PC-9 (cell line): ENCODE data around the gene FNDC10. TPM values are rescaled to one million over a fixed set of nuclear protein-coding genes. Genes with fewer than 3 reads are reported as not detected.

ENCODE experiments used
- BruUV-seq: library from RNA; stranded (reverse); fragments of 400-500 nt; replicated peaks from 2 replicates; lab custom pipeline; 2021; lab: Mats Ljungman, UMichigan
- CTCF ChIA-PET: fragments of 300-600 bp; sonication (Branson Sonifier 250); formaldehyde crosslinking; loops from one replicate; lab custom pipeline; 2022; ENCODE audit warnings: antibody characterized with exemption; lab: Charles Lee
- POLR2A ChIA-PET: fragments of 300-600 bp; sonication (Branson Sonifier 250); formaldehyde crosslinking; loops from one replicate; lab custom pipeline; 2022; ENCODE audit warnings: antibody characterized with exemption; ENCODE audit not compliant: unreplicated experiment; lab: Charles Lee
- DNase-seq, 2 experiments: peaks; one replicate each; pipeline versions ENCODE4 v3.0.0 to v3.0.0-alpha.2; 2015 to 2022; ENCODE audit warnings: mixed read lengths in 1 of 2
- H2AFZ ChIP-seq: fragments of 200-600 bp; sonication (generic); 2 replicates; pipeline ENCODE4 v1.8.1; 2017; ENCODE audit warnings: antibody characterized with exemption
- H3F3A ChIP-seq: fragments of 200-600 bp; sonication (generic); 2 replicates; pipeline ENCODE4 v1.8.1; 2017; ENCODE audit warnings: antibody characterized with exemption, mild to moderate bottlenecking, low read depth; ENCODE audit not compliant: insufficient read depth
- H3K27ac ChIP-seq: fragments of 200-600 bp; sonication (generic); 2 replicates; pipeline ENCODE4 v1.6.1; 2016; ENCODE audit warnings: mixed run types
- H3K27me3 ChIP-seq: fragments of 200-600 bp; sonication (generic); 2 replicates; pipeline ENCODE4 v1.6.1; 2016; ENCODE audit warnings: low read depth, mixed run types; ENCODE audit not compliant: insufficient read depth
- H3K36me3 ChIP-seq: fragments of 200-600 bp; sonication (generic); 2 replicates; pipeline ENCODE4 v1.6.1; 2016; ENCODE audit warnings: low read depth, mixed run types
- H3K4me1 ChIP-seq: fragments of 200-600 bp; sonication (generic); replicated peaks from 2 replicates; pipeline ENCODE4 v1.6.1; 2016; ENCODE audit warnings: mixed run types; ENCODE audit not compliant: insufficient read depth
- H3K4me2 ChIP-seq: fragments of 200-600 bp; sonication (generic); 2 replicates; pipeline ENCODE4 v1.6.1; 2017; ENCODE audit warnings: mixed run types
- H3K4me3 ChIP-seq: fragments of 200-600 bp; sonication (generic); 2 replicates; pipeline ENCODE4 v1.6.1; 2016; ENCODE audit warnings: mixed run types
- H3K79me2 ChIP-seq: fragments of 200-600 bp; sonication (generic); 2 replicates; pipeline ENCODE4 v1.6.1; 2017; ENCODE audit warnings: low read depth, mixed run types
- H3K9me2 ChIP-seq: fragments of 200-600 bp; sonication (generic); 2 replicates; pipeline ENCODE4 v1.8.1; 2017; ENCODE audit warnings: mild to moderate bottlenecking; ENCODE audit not compliant: insufficient read depth
- H3K9me3 ChIP-seq: fragments of 200-600 bp; sonication (generic); 2 replicates; pipeline ENCODE4 v1.8.1; 2016; ENCODE audit warnings: low read depth; ENCODE audit not compliant: insufficient read depth
- H4K20me1 ChIP-seq: fragments of 200-600 bp; sonication (generic); 2 replicates; pipeline ENCODE4 v1.8.1; 2017; ENCODE audit not compliant: insufficient read depth
- EZH2 ChIP-seq: fragments of 200-600 bp; sonication (generic); IDR thresholded peaks from 2 replicates; pipeline ENCODE4 v1.8.0; 2017; ENCODE audit warnings: antibody characterized with exemption, low read depth
- intact Hi-C: fragments of 100-400 bp; cut with micrococcal nuclease; formaldehyde crosslinking; loops from one replicate; pipeline ENCODE4 v1.10.0; 2022; ENCODE audit not compliant: unreplicated experiment
- total RNA-seq: library from RNA; stranded (reverse); gene quantifications from 2 replicates; pipeline ENCODE4 v1.2.3, GENCODE V29; 2021
- TF ChIP-seq, protein P1 (sequence below): fragments of 200-600 bp; sonication (generic); conservative IDR thresholded peaks from 2 replicates; pipeline ENCODE4 v1.6.1; 2017; ENCODE audit warnings: mixed run types, antibody characterized with exemption, mild to moderate bottlenecking, moderate library complexity

FNDC10 gene
- total RNA-seq, 1 experiment from 2014 or later: 5.4 TPM

DNA sequence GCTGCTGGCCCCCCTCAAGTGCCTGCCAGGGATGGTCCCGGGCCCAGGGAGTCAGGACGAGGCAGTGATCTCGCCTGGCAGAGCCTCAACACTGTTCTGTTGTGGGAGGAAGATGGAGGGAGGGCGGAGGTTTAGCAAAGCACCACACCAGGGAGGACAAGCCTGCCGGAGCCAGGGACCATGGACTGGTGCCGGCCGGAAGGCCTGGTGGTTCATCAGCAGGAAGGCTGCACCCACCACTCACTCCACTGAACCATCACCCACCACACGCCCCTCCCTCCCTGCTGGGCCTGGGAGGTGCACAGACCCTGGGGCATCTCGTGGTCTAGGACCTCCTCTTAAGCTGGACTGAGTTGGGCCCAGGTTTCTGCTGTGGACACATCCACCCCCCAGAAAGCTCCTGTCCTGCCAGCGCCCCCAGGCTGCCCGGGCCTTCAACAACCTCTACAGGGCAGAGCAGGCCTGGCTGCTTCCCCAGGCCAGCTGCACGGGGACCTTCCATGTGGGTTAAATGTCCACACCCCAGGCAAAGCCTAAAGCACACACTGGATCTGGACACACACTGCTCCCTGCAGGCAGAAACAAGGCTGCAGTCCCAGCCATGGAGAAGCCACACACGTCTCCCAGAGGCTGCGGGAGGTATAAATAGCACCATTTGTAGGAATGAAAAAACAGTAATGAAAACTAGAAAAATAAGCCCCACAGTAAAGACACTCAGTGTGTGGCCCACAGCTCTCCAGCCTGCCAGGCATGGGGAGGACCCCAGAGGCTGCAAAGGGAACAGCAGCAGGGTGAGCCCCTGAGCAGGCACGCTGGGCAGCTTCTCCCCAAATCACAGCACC, 49.1 kb downstream of the FNDC10 start:
- TF ChIP-seq EZH2: no peak
- TF ChIP-seq, protein P1, sequence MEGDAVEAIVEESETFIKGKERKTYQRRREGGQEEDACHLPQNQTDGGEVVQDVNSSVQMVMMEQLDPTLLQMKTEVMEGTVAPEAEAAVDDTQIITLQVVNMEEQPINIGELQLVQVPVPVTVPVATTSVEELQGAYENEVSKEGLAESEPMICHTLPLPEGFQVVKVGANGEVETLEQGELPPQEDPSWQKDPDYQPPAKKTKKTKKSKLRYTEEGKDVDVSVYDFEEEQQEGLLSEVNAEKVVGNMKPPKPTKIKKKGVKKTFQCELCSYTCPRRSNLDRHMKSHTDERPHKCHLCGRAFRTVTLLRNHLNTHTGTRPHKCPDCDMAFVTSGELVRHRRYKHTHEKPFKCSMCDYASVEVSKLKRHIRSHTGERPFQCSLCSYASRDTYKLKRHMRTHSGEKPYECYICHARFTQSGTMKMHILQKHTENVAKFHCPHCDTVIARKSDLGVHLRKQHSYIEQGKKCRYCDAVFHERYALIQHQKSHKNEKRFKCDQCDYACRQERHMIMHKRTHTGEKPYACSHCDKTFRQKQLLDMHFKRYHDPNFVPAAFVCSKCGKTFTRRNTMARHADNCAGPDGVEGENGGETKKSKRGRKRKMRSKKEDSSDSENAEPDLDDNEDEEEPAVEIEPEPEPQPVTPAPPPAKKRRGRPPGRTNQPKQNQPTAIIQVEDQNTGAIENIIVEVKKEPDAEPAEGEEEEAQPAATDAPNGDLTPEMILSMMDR: peak; percentile 31; the same call in 1 of the 2 replicates
- no peaks in the 10 kb centered on the region; the same call in 1 of the 2 replicates for H3K36me3 ChIP-seq
- POLR2A ChIA-PET: interaction anchor here (0.7 kb wide), 1 partner anchor 203 kb away, joined by 3 read pairs; no protein-coding TSS in a partner anchor
- H3K4me2 ChIP-seq: no peak overlapping the region
- no peaks in the 10 kb centered on the region for H3K9me2 ChIP-seq
- intact Hi-C loops: no loop called here
- H2AFZ ChIP-seq: no peak overlapping the region
- H4K20me1 ChIP-seq: peaks cover 44% of the 10 kb centered on the region
- no peaks in the 10 kb centered on the region for H3K9me3 ChIP-seq
- BruUV-seq: no TSS peak
- H3F3A ChIP-seq: peaks cover 12% of the 10 kb centered on the region; the same call in 1 of the 2 replicates
- no peak overlapping the region for H3K4me3 ChIP-seq
- H3K27ac ChIP-seq: no peak overlapping the region
- peaks cover 14% of the 10 kb centered on the region; the same call in 1 of the 2 replicates for H3K79me2 ChIP-seq
- CTCF ChIA-PET: no interaction called here
- DNase-seq: no peak
- H3K27me3 ChIP-seq: no peaks in the 10 kb centered on the region
- H3K4me1 ChIP-seq: no peaks in the 10 kb centered on the region

DNA sequence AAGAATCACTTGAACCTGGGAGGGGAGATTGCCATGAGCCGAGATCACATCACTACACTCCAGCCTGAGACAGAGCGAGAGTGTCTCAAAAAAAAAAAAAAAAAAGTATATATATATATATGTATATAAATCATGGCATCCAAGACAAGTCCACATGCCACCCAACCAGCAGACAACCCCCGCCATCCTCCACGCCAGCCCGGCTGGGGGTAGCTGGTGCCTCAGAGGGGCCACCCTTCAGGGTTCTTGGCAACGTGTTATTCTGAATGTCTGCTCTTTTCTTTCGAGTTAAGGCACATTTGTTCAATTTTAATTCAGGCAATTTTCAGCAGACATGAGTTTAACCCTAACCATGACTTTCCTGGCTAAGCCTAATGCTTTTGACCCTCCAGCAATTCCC, 49.8 kb downstream of the FNDC10 start:
- Histone ChIP-seq H2AFZ (no peak overlapping the region), H3K9me2 (no peaks in the 10 kb centered on the region), H4K20me1 (peaks cover 40% of the 10 kb centered on the region), H3K9me3 (no peaks in the 10 kb centered on the region), H3K27me3 (no peaks in the 10 kb centered on the region), H3F3A (peaks cover 15% of the 10 kb centered on the region; the same call in 1 of the 2 replicates), H3K4me2 (no peak overlapping the region), H3K4me1 (no peaks in the 10 kb centered on the region), H3K79me2 (peaks cover 14% of the 10 kb centered on the region; the same call in 1 of the 2 replicates), H3K4me3 (no peak overlapping the region), H3K36me3 (no peaks in the 10 kb centered on the region; the same call in 1 of the 2 replicates), H3K27ac (no peak overlapping the region)
- no TSS peak for BruUV-seq
- TF ChIP-seq EZH2: no peak
- TF ChIP-seq, protein P1: no peak
- intact Hi-C loops: no loop called here
- POLR2A ChIA-PET: no interaction called here
- DNase-seq: no peak
- CTCF ChIA-PET: no interaction called here

DNA sequence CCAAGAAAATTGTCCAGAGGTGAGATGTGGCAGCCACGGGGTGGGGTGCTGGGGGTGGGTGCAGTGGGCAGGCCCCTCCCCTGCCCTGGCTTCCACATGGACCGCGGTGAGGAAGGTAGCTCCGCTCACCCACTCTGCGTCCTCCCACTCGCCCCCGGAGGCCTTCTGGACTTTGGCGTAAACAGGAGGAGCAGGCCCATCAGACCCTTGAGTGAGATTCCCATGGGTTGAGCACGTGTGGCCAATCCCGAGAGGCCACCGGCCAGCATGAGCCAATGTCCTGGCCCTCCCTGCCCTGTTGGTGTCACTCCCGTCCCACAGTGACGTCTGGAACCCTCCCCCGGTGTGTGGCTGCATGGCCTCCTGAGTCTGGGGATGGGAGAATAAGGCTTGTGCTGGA, 51.3 kb downstream of the FNDC10 start:
- Histone ChIP-seq H3K79me2 (0 out of 2 replicates have a peak, but pooled peaks cover 10% of the 10 kb centered on the region), H3K9me2 (no peaks in the 10 kb centered on the region), H3K4me2 (no peak overlapping the region), H3F3A (peaks cover 29% of the 10 kb centered on the region; the same call in 1 of the 2 replicates), H3K36me3 (peaks cover 3% of the 10 kb centered on the region; the same call in 1 of the 2 replicates), H3K27me3 (no peaks in the 10 kb centered on the region), H3K9me3 (no peaks in the 10 kb centered on the region), H2AFZ (no peak overlapping the region), H3K27ac (no peak overlapping the region), H3K4me3 (no peak overlapping the region), H3K4me1 (no peaks in the 10 kb centered on the region), H4K20me1 (peaks cover 34% of the 10 kb centered on the region)
- ChIA-PET POLR2A (no interaction called here), CTCF (no interaction called here)
- BruUV-seq: no TSS peak
- DNase-seq: no peak
- TF ChIP-seq EZH2: no peak
- TF ChIP-seq, protein P1: no peak
- intact Hi-C loops: no loop called here

Other genes with a start within 250 kb of the FNDC10 start
- gene MXRA8, start 241.6 kb downstream of the FNDC10 start, total RNA-seq: 0.55 and 0.80 TPM in 2 replicates
- gene AURKAIP1, start 224.9 kb downstream of the FNDC10 start, total RNA-seq: 164 and 210 TPM in 2 replicates
- gene CCNL2, start 200.8 kb downstream of the FNDC10 start, total RNA-seq: 162 and 183 TPM in 2 replicates
- 90.5 and 90.8 TPM in 2 replicates for gene MRPL20, start 192.8 kb downstream of the FNDC10 start, total RNA-seq
- 14.7 and 18.9 TPM in 2 replicates for gene ANKRD65, start 178.9 kb downstream of the FNDC10 start, total RNA-seq
- gene VWA1, start 164.4 kb downstream of the FNDC10 start, total RNA-seq: 56.6 and 65.9 TPM in 2 replicates
- 4.0 and 4.2 TPM in 2 replicates for gene ATAD3C, start 150.4 kb downstream of the FNDC10 start, total RNA-seq
- gene ATAD3B, start 128.4 kb downstream of the FNDC10 start, total RNA-seq: 28.5 and 32.8 TPM in 2 replicates
- 36.6 and 43.6 TPM in 2 replicates for gene ATAD3A, start 88.0 kb downstream of the FNDC10 start, total RNA-seq
- gene TMEM240, start 59.5 kb downstream of the FNDC10 start, total RNA-seq: 4.4 and 8.3 TPM in 2 replicates
- gene SSU72, start 25.3 kb downstream of the FNDC10 start, total RNA-seq: 139 and 145 TPM in 2 replicates
- gene MIB2, start 15.4 kb upstream of the FNDC10 start, total RNA-seq: 75.0 and 92.8 TPM in 2 replicates
- 4.6 and 4.9 TPM in 2 replicates for gene MMP23B, start 32.0 kb upstream of the FNDC10 start, total RNA-seq
- gene CDK11B, start 58.9 kb upstream of the FNDC10 start, total RNA-seq: 21.2 and 22.5 TPM in 2 replicates
- 55.4 and 63.7 TPM in 2 replicates for gene SLC35E2B, start 92.7 kb upstream of the FNDC10 start, total RNA-seq
- gene CDK11A, start 124.2 kb upstream of the FNDC10 start, total RNA-seq: 36.2 and 42.2 TPM in 2 replicates
- gene NADK, start 178.3 kb upstream of the FNDC10 start, total RNA-seq: 98.9 and 105 TPM in 2 replicates